Keratinocyte (primary cell): Measurements from ENCODE around the gene OR4E2. TPM values are rescaled to one million over a fixed set of nuclear protein-coding genes. Genes with fewer than 3 reads are reported as not detected.

Experiments used
- DNase-seq: peaks from one replicate; pipeline ENCODE4 v3.0.0-alpha.2; 2011; ENCODE audit warnings: low read depth, missing footprints, low spot score
- FAIRE-seq: peaks from 2 replicates; lab custom pipeline; 2011; peaks lifted over from hg19 to GRCh38; lab: Jason Lieb, UNC
- H2AFZ ChIP-seq: 2 replicates; pipeline ENCODE4 v1.6.0; 2012; ENCODE audit warnings: low read length, control low read depth, inconsistent platforms; ENCODE audit not compliant: control insufficient read depth
- H3K27ac ChIP-seq: 2 replicates; pipeline ENCODE4 v1.5.1; 2011; ENCODE audit warnings: low read length; ENCODE audit not compliant: control insufficient read depth, insufficient read depth
- H3K27me3 ChIP-seq: 3 replicates; pipeline ENCODE4 v1.6.0; 2011; ENCODE audit warnings: low read length; ENCODE audit not compliant: control insufficient read depth, insufficient read depth; ENCODE audit errors: extremely low read depth
- H3K36me3 ChIP-seq, 2 experiments: 2 replicates in 1 of 2; 3 replicates in 1 of 2; pipeline ENCODE4 v1.5.1; 2011; ENCODE audit warnings: low read length in 2 of 2, mild to moderate bottlenecking in 1 of 2; ENCODE audit not compliant: control insufficient read depth in 2 of 2, insufficient read depth in 2 of 2; ENCODE audit errors: extremely low read depth in 1 of 2
- H3K4me1 ChIP-seq: 3 replicates; pipeline ENCODE4 v1.5.1; 2011; ENCODE audit warnings: low read length; ENCODE audit not compliant: control insufficient read depth, insufficient read depth; ENCODE audit errors: extremely low read depth
- H3K4me2 ChIP-seq: 3 replicates; pipeline ENCODE4 v1.6.0; 2011; ENCODE audit warnings: low read depth, low read length; ENCODE audit not compliant: control insufficient read depth, insufficient read depth; ENCODE audit errors: extremely low read depth
- H3K4me3 ChIP-seq, 3 experiments: fragments of 200-600 bp in 1 of 3; sonication (generic) in 1 of 3; 2 replicates in 2 of 3; 3 replicates in 1 of 3; pipeline ENCODE4 v1.5.1; 2011 to 2016; ENCODE audit warnings: low read length in 3 of 3, mild to moderate bottlenecking in 3 of 3, control low read depth in 2 of 3, inconsistent platforms in 1 of 3, low read depth in 1 of 3, mixed read lengths in 1 of 3, mixed run types in 1 of 3, moderate library complexity in 1 of 3; ENCODE audit not compliant: control insufficient read depth in 2 of 3, insufficient read depth in 2 of 3; ENCODE audit errors: extremely low read depth in 1 of 3
- H3K79me2 ChIP-seq: 2 replicates; pipeline ENCODE4 v1.6.0; 2012; ENCODE audit warnings: low read length; ENCODE audit not compliant: control insufficient read depth, insufficient read depth
- H3K9ac ChIP-seq: 3 replicates; pipeline ENCODE4 v1.6.0; 2011; ENCODE audit warnings: low read length; ENCODE audit not compliant: control insufficient read depth, insufficient read depth; ENCODE audit errors: extremely low read depth
- H3K9me1 ChIP-seq: 3 replicates; pipeline ENCODE4 v1.6.0; 2011; ENCODE audit warnings: low read length; ENCODE audit not compliant: control insufficient read depth, insufficient read depth; ENCODE audit errors: extremely low read depth
- H3K9me3 ChIP-seq: 2 replicates; pipeline ENCODE4 v1.5.1; 2012; ENCODE audit warnings: low read depth, low read length; ENCODE audit not compliant: control insufficient read depth
- H4K20me1 ChIP-seq: 3 replicates; pipeline ENCODE4 v1.6.0; 2011; ENCODE audit warnings: low read length; ENCODE audit not compliant: control insufficient read depth, insufficient read depth; ENCODE audit errors: extremely low read depth
- EZH2 ChIP-seq: IDR thresholded peaks from one replicate; pipeline ENCODE4 v1.6.1; 2012; ENCODE audit warnings: inconsistent platforms, mild to moderate bottlenecking, low read length, moderate library complexity
- dilution Hi-C: fragments of 300-500 bp; cut with MboI; formaldehyde crosslinking; loops from one replicate; pipeline ENCODE4 v1.7.0; 2020; ENCODE audit warnings: low sequenced_read_pairs; ENCODE audit not compliant: extremely low pct_ligation_motif_present
- polyA plus RNA-seq, 5 experiments: library from polyadenylated mRNA; depleted of rRNA in 3 of 5; stranded (reverse) in 3 of 5; stranded (forward) in 1 of 5; unstranded in 1 of 5; fragments of >200 nt; gene quantifications; 1 replicate in 1 of 5; 2 replicates in 3 of 5; 3 replicates in 1 of 5; pipeline versions ENCODE4 v1.2.1 to v1.2.3, GENCODE V29; 2011 to 2012; ENCODE audit warnings: missing spikeins in 2 of 5, low read depth in 1 of 5, low replicate concordance in 1 of 5
- TF ChIP-seq, protein P1 (sequence below), 3 experiments: IDR thresholded peaks in 1 of 3; conservative IDR thresholded peaks in 1 of 3; optimal IDR thresholded peaks in 1 of 3; 2 replicates in 2 of 3; 3 replicates in 1 of 3; pipeline versions ENCODE3 to v1.5.1; 2011; ENCODE audit warnings: low read length in 3 of 3, mild to moderate bottlenecking in 3 of 3, moderate library complexity in 2 of 3, control low read depth in 1 of 3, inconsistent platforms in 1 of 3; ENCODE audit not compliant: insufficient read depth in 2 of 3; ENCODE audit errors: extremely low read depth in 1 of 3

OR4E2 gene
- polyA plus RNA-seq, 1 donor (not counting 4 experiments of a cell fraction or from before 2014, with no cell fraction given) = not detected

DNA sequence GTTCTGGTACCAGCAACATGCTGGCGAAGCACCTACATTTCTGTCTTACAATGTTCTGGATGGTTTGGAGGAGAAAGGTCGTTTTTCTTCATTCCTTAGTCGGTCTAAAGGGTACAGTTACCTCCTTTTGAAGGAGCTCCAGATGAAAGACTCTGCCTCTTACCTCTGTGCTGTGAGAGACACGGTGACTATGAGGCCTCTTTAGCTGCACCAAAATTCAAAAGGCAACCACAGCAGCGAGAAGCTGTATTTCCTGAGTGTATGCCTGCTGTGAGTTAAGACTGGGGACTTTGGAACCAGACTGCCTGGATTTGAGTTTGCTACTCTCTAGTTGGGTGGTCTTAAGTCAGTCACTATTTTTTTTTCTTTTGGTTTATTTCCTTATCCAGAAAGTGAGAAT is 10.2 kb upstream of the OR4E2 start:
- no peaks in the 10 kb centered on the region for H3K27me3 ChIP-seq
- FAIRE-seq (no peak), DNase-seq (no peak)
- no peak overlapping the region for H3K9ac ChIP-seq
- no peak overlapping the region for H3K4me2 ChIP-seq
- dilution Hi-C loops = no loop called here
- no peak overlapping the region for H3K27ac ChIP-seq
- no peaks in the 10 kb centered on the region for H3K36me3 ChIP-seq
- H3K9me1 ChIP-seq = no peaks in the 10 kb centered on the region
- no peak overlapping the region for H2AFZ ChIP-seq
- H4K20me1 ChIP-seq = no peaks in the 10 kb centered on the region
- H3K4me1 ChIP-seq = no peaks in the 10 kb centered on the region
- H3K4me3 ChIP-seq = no peak overlapping the region
- TF ChIP-seq EZH2 = no peak
- TF ChIP-seq, protein P1, sequence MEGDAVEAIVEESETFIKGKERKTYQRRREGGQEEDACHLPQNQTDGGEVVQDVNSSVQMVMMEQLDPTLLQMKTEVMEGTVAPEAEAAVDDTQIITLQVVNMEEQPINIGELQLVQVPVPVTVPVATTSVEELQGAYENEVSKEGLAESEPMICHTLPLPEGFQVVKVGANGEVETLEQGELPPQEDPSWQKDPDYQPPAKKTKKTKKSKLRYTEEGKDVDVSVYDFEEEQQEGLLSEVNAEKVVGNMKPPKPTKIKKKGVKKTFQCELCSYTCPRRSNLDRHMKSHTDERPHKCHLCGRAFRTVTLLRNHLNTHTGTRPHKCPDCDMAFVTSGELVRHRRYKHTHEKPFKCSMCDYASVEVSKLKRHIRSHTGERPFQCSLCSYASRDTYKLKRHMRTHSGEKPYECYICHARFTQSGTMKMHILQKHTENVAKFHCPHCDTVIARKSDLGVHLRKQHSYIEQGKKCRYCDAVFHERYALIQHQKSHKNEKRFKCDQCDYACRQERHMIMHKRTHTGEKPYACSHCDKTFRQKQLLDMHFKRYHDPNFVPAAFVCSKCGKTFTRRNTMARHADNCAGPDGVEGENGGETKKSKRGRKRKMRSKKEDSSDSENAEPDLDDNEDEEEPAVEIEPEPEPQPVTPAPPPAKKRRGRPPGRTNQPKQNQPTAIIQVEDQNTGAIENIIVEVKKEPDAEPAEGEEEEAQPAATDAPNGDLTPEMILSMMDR (optimal IDR thresholded peaks at IDR 0.05 in 1 of 3, IDR thresholded peaks at IDR 0.05 in 1 of 3, conservative IDR thresholded peaks at IDR 0.05 in 1 of 3; ENCODE audit: extremely low read depth in 1 of 3, insufficient read depth in 2 of 3, low read length in 3 of 3) = no peak
- H3K79me2 ChIP-seq = no peaks in the 10 kb centered on the region
- no peaks in the 10 kb centered on the region for H3K9me3 ChIP-seq

DNA sequence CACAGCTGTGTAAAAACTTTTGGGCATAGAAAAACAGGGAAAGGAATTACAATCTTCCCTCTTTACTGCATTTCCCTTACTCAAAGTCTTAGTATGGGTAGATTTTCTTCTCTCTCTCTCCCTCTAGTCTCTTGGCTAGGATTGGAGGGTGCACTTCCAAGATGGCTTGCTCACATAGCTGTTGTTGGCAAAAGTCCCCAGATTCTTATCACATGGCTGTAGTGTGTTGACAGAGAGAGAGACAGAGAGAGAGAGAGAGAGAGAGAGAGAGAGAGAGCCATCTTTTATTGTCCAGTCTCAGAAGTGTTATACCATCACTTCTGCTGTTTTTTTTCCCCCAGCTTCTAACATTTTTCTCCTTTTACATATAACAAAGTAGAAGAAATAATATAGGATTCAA is 6.3 kb upstream of the OR4E2 start:
- dilution Hi-C loops = no loop called here
- H3K27ac ChIP-seq = no peak overlapping the region
- no peaks in the 10 kb centered on the region for H3K27me3 ChIP-seq
- TF ChIP-seq, protein P1 (optimal IDR thresholded peaks at IDR 0.05 in 1 of 3, IDR thresholded peaks at IDR 0.05 in 1 of 3, conservative IDR thresholded peaks at IDR 0.05 in 1 of 3; ENCODE audit: extremely low read depth in 1 of 3, insufficient read depth in 2 of 3, low read length in 3 of 3) = no peak
- no peak for TF ChIP-seq EZH2
- H4K20me1 ChIP-seq = no peaks in the 10 kb centered on the region
- H3K79me2 ChIP-seq = no peaks in the 10 kb centered on the region
- no peak for DNase-seq
- no peaks in the 10 kb centered on the region for H3K36me3 ChIP-seq
- H3K4me2 ChIP-seq = no peak overlapping the region
- no peaks in the 10 kb centered on the region for H3K9me1 ChIP-seq
- H3K9ac ChIP-seq = no peak overlapping the region
- H3K9me3 ChIP-seq = no peaks in the 10 kb centered on the region
- H2AFZ ChIP-seq = no peak overlapping the region
- no peak overlapping the region for H3K4me3 ChIP-seq
- no peaks in the 10 kb centered on the region for H3K4me1 ChIP-seq
- FAIRE-seq = no peak
